Measurements from ENCODE around the gene SERPINF2.
"Not testable (repeated sequence)": the region's sequence is repeated elsewhere in the genome, so short reads cannot be mapped to it uniquely, and the experiment has no call there.

SERPINF2 gene

DNA sequence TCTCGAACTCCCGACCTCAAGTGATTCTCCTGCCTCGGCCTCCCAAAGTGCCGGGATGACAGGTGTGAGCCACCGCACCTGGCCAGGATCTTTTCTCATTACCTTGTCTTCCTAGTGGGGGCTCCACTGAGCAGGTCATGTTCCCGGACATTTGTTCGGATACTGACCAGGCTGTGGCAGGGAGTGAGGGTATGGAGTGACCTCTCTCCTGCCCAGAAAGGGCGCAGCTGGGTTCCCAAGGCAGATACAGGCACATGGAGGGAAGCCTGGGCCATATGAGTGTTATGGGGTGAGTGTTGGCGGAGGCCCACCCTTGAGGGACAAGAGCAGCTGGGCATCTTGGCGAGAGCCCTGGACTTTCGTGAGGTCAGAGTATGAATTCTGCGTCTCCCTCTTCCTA lies 24.7 kb downstream of the SERPINF2 start:
- no peak overlapping the region for H3K4me3 Mint-ChIP-seq
- no peaks in the 10 kb centered on the region for H3K9me3 Mint-ChIP-seq
- TF ChIP-seq, protein P1, sequence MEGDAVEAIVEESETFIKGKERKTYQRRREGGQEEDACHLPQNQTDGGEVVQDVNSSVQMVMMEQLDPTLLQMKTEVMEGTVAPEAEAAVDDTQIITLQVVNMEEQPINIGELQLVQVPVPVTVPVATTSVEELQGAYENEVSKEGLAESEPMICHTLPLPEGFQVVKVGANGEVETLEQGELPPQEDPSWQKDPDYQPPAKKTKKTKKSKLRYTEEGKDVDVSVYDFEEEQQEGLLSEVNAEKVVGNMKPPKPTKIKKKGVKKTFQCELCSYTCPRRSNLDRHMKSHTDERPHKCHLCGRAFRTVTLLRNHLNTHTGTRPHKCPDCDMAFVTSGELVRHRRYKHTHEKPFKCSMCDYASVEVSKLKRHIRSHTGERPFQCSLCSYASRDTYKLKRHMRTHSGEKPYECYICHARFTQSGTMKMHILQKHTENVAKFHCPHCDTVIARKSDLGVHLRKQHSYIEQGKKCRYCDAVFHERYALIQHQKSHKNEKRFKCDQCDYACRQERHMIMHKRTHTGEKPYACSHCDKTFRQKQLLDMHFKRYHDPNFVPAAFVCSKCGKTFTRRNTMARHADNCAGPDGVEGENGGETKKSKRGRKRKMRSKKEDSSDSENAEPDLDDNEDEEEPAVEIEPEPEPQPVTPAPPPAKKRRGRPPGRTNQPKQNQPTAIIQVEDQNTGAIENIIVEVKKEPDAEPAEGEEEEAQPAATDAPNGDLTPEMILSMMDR (IDR thresholded peaks at IDR 0.05) = no peak
- no peak overlapping the region for H3K27ac Mint-ChIP-seq
- H3K36me3 Mint-ChIP-seq (ENCODE audit: low read depth) = peaks cover 20% of the 10 kb centered on the region
- peaks cover 40% of the 10 kb centered on the region for H3K4me1 Mint-ChIP-seq
- no peak for DNase-seq
- H3K27me3 Mint-ChIP-seq (ENCODE audit: low read depth, poor library complexity) = peaks cover 3% of the 10 kb centered on the region

DNA sequence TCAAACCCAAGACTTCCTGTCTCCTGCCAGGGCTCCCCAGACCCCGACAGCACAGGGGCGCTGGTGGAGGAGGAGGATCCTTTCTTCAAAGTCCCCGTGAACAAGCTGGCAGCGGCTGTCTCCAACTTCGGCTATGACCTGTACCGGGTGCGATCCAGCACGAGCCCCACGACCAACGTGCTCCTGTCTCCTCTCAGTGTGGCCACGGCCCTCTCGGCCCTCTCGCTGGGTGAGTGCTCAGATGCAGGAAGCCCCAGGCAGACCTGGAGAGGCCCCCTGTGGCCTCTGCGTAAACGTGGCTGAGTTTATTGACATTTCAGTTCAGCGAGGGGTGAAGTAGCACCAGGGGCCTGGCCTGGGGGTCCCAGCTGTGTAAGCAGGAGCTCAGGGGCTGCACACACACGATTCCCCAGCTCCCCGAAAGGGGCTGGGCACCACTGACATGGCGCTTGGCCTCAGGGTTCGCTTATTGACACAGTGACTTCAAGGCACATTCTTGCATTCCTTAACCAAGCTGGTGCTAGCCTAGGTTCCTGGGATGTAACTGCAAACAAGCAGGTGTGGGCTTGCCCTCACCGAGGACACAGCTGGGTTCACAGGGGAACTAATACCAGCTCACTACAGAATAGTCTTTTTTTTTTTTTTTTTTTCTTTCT lies 27.3 kb downstream of the SERPINF2 start:
- Mint-ChIP-seq H3K9me3 (no peaks in the 10 kb centered on the region), H3K27ac (peak overlapping the region; percentile 82), H3K36me3 (ENCODE audit: low read depth) (peaks cover 38% of the 10 kb centered on the region), H3K4me3 (no peak overlapping the region), H3K27me3 (ENCODE audit: low read depth, poor library complexity) (peaks cover 3% of the 10 kb centered on the region), H3K4me1 (peaks cover 18% of the 10 kb centered on the region)
- TF ChIP-seq, protein P1 (IDR thresholded peaks at IDR 0.05) = no peak
- peak; percentile 29 for DNase-seq

DNA sequence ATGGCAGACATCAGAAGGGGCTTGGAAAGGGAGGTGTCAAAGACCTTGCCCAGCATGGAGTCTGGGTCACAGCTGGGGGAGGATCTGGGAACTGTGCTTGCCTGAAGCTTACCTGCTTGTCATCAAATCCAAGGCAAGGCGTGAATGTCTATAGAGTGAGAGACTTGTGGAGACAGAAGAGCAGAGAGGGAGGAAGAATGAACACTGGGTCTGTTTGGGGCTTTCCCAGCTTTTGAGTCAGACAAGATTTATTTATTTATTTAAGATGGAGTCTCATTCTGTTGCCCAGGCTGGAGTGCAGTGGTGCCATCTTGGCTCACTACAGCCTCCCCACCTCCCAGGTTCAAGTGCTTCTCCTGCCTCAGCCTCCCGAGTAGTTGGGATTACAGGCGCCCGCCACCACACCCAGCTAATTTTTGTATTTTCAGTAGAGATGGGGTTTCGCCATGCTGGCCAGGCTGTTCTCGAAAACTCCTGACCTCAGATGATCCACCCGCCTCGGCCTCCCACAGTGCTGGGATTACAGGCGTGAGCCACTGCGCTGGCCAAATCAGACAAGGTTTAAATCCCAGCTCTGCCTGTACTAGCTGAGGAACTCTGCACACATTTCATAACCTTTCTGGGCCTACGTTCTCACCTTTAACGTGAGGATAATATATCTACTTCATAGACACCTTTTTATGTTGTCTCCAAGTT lies 30.5 kb downstream of the SERPINF2 start:
- Mint-ChIP-seq H3K36me3 (ENCODE audit: low read depth) (peaks cover 49% of the 10 kb centered on the region), H3K27ac (peak overlapping the region; percentile 85), H3K4me1 (peaks cover 13% of the 10 kb centered on the region)
- not testable (repeated sequence) for H3K9me3 Mint-ChIP-seq; H3K27me3 Mint-ChIP-seq (ENCODE audit: low read depth, poor library complexity); H3K4me3 Mint-ChIP-seq; DNase-seq

DNA sequence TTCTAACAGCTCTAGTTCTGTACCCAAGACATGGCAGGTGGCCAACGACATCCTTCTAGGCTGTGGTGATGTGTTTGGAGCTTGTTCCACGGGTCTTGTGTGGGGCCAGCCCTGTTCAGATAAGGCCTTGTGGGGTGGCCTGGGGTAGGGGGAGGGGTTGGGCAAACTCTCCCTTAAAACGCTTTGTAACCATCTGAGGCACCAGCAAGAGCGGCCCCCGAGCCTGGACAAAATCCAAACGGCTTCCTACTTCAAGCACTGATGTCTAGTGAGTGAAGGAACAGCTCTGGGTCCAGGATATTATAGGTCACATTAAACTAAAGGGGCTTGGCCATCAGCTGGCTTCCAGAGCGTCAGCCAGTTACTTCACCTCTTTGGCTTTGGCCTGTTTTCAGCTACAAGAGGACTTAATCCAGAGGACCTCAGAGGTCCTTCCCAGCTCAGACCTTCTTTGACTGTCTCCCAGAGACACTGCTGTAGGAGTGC lies 31.1 kb downstream of the SERPINF2 start:
- Mint-ChIP-seq H3K27me3 (ENCODE audit: low read depth, poor library complexity) (no peaks in the 10 kb centered on the region), H3K36me3 (ENCODE audit: low read depth) (peaks cover 49% of the 10 kb centered on the region), H3K27ac (no peak overlapping the region), H3K4me1 (peaks cover 13% of the 10 kb centered on the region), H3K4me3 (no peak overlapping the region), H3K9me3 (no peaks in the 10 kb centered on the region)
- TF ChIP-seq, protein P1 (IDR thresholded peaks at IDR 0.05) = no peak
- DNase-seq = no peak

DNA sequence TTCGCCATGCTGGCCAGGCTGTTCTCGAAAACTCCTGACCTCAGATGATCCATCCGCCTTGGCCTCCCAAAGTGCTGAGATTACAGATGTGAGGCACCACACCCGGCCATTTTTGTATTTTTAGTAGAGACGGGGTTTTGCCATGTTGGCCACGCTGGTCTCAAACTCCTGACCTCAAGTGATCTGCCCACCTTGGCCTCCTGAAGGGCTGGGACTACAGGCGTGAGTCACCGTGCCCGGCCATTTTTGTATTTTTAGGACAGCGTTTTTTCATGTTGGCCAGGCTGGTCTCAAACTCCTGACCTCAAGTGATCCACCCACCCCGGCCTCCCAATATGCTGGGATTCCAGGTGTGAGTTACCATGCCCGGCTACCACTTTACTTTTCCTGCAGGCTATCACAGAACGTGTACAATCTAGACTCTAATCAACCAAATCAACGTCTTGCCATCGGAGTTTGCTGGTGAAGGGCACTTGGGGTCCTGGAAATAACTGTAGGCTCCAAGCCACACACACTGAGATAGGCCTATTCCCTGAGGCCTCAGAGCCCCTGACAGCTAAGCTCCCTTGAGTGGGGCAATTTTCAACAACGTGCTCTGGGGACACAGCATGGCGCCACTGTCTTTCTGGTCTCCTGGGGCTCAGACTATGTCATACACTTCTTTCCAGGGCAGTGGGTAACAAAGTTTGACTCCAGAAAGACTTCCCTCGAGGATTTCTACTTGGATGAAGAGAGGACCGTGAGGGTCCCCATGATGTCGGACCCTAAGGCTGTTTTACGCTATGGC lies 31.9 kb downstream of the SERPINF2 start:
- peaks cover 54% of the 10 kb centered on the region for H3K36me3 Mint-ChIP-seq (ENCODE audit: low read depth)
- no peaks in the 10 kb centered on the region for H3K27me3 Mint-ChIP-seq (ENCODE audit: low read depth, poor library complexity)
- H3K9me3 Mint-ChIP-seq = no peaks in the 10 kb centered on the region
- H3K4me1 Mint-ChIP-seq = peaks cover 8% of the 10 kb centered on the region
- no peak overlapping the region for H3K4me3 Mint-ChIP-seq
- DNase-seq = no peak
- TF ChIP-seq, protein P1 (IDR thresholded peaks at IDR 0.05) = no peak
- H3K27ac Mint-ChIP-seq = no peak overlapping the region

DNA sequence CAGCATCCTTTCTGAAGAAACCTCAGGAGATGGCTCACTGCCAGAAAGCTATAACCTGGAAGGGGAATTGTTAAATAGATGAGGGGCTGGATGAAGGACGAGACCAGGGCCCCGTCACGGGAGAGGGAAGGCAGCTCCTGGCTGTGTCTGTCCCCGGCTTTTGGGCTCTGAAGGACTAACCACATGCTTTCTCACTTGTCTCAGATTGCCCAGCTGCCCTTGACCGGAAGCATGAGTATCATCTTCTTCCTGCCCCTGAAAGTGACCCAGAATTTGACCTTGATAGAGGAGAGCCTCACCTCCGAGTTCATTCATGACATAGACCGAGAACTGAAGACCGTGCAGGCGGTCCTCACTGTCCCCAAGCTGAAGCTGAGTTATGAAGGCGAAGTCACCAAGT lies 33.7 kb downstream of the SERPINF2 start:
- H3K9me3 Mint-ChIP-seq = no peaks in the 10 kb centered on the region
- no peaks in the 10 kb centered on the region for H3K4me1 Mint-ChIP-seq
- DNase-seq = no peak
- peak overlapping the region; percentile 81 for H3K27ac Mint-ChIP-seq
- H3K27me3 Mint-ChIP-seq (ENCODE audit: low read depth, poor library complexity) = no peaks in the 10 kb centered on the region
- no peak overlapping the region for H3K4me3 Mint-ChIP-seq
- peaks cover 56% of the 10 kb centered on the region for H3K36me3 Mint-ChIP-seq (ENCODE audit: low read depth)
- TF ChIP-seq, protein P1 (IDR thresholded peaks at IDR 0.05) = no peak

Data from nephron progenitor cell (in vitro differentiated cells).